DND-41 (cell line): ENCODE results near the gene PCNT.

Experiments
- ATAC-seq: fragments of 200-7000 bp; cut with Tn5 transposase; 3 replicates; pipeline ENCODE4 v1.9.1; 2021; ENCODE audit warnings: low read depth; ENCODE audit not compliant: insufficient read depth
- DNase-seq: peaks from one replicate; pipeline ENCODE4 v3.0.0-alpha.2; 2020
- H2AFZ ChIP-seq: 2 replicates; pipeline ENCODE4 v1.6.0; 2012; ENCODE audit warnings: low read depth, low read length
- H3K27ac ChIP-seq: 2 replicates; pipeline ENCODE4 v1.5.1; 2012; ENCODE audit warnings: low read length, inconsistent platforms
- H3K27me3 ChIP-seq: fragments of 200-600 bp; sonication (generic); 2 replicates; pipeline ENCODE4 v1.6.0; 2012; ENCODE audit warnings: low read length, mild to moderate bottlenecking, inconsistent platforms; ENCODE audit not compliant: insufficient read depth, poor library complexity
- H3K36me3 ChIP-seq: 2 replicates; pipeline ENCODE4 v1.5.1; 2012; ENCODE audit warnings: low read length, inconsistent platforms; ENCODE audit not compliant: insufficient read depth
- H3K4me1 ChIP-seq: 2 replicates; pipeline ENCODE4 v1.5.1; 2012; ENCODE audit warnings: mild to moderate bottlenecking, low read length; ENCODE audit not compliant: insufficient read depth
- H3K4me2 ChIP-seq: 2 replicates; pipeline ENCODE4 v1.6.0; 2012; ENCODE audit warnings: mild to moderate bottlenecking, moderate library complexity, low read length, inconsistent platforms; ENCODE audit not compliant: insufficient read depth
- H3K4me3 ChIP-seq, 2 experiments: fragments of 200-600 bp in 1 of 2; shearing (Covaris generic) in 1 of 2; 2 replicates each; pipeline ENCODE4 v1.5.1; 2012 to 2016; ENCODE audit warnings: inconsistent platforms in 2 of 2, low read length in 2 of 2, mild to moderate bottlenecking in 2 of 2, low read depth in 1 of 2, moderate library complexity in 1 of 2
- H3K79me2 ChIP-seq: 2 replicates; pipeline ENCODE4 v1.6.0; 2012; ENCODE audit warnings: low read length, inconsistent platforms; ENCODE audit not compliant: insufficient read depth
- H3K9ac ChIP-seq: 2 replicates; pipeline ENCODE4 v1.6.0; 2012; ENCODE audit warnings: low read depth, mild to moderate bottlenecking, inconsistent platforms, low read length, moderate library complexity
- H3K9me3 ChIP-seq: 2 replicates; pipeline ENCODE4 v1.5.1; 2012; ENCODE audit warnings: low read length, moderate library complexity, mild to moderate bottlenecking, inconsistent platforms; ENCODE audit not compliant: insufficient read depth, severe bottlenecking
- H4K20me1 ChIP-seq: 2 replicates; pipeline ENCODE4 v1.6.0; 2012; ENCODE audit warnings: low read length; ENCODE audit not compliant: insufficient read depth
- CTCF ChIP-seq: IDR thresholded peaks from 2 replicates; pipeline ENCODE4 v1.5.1; 2012; ENCODE audit warnings: borderline replicate concordance, low read length, moderate library complexity, mild to moderate bottlenecking; ENCODE audit not compliant: poor library complexity, severe bottlenecking; ENCODE audit errors: extremely low read depth
- EZH2 ChIP-seq: IDR thresholded peaks from 3 replicates; pipeline ENCODE4 v1.6.1; 2012; ENCODE audit warnings: borderline replicate concordance, low read depth, mild to moderate bottlenecking, moderate library complexity, low read length, inconsistent platforms; ENCODE audit not compliant: severe bottlenecking

Gene PCNT

GRCh38 chr21:46325073-46325912, 1.3 kb downstream of the PCNT start:
- Histone ChIP-seq H3K36me3 (peaks cover 65% of the 10 kb centered on the region), H3K27ac (peak overlapping the region; percentile 77), H3K4me1 (peaks cover 44% of the 10 kb centered on the region), H2AFZ (peak overlapping the region; percentile 85), H3K4me3 (peak overlapping the region; percentile 66 to 71), H3K79me2 (peaks cover 90% of the 10 kb centered on the region), H3K9me3 (no peaks in the 10 kb centered on the region), H3K9ac (peak overlapping the region; percentile 100), H3K27me3 (no peaks in the 10 kb centered on the region), H3K4me2 (peak overlapping the region; percentile 82), H4K20me1 (peaks cover 56% of the 10 kb centered on the region)
- DNase-seq (peak; percentile 64), ATAC-seq (peak; percentile 23)
- TF ChIP-seq CTCF (peak; percentile 50), EZH2 (no peak)

GRCh38 chr21:46326110-46326703, 2.3 kb downstream of the PCNT start:
- Histone ChIP-seq H3K9me3 (no peaks in the 10 kb centered on the region), H2AFZ (no peak overlapping the region), H3K27me3 (no peaks in the 10 kb centered on the region), H3K4me1 (peaks cover 35% of the 10 kb centered on the region), H3K4me2 (peak overlapping the region; percentile 82), H3K4me3 (peak overlapping the region in 1 of 2 experiments; percentile 66; a peak in 1 of 4 replicates), H3K9ac (peak overlapping the region; percentile 30; the same call in 1 of the 2 replicates), H3K27ac (peak overlapping the region; percentile 29; the same call in 1 of the 2 replicates), H3K36me3 (peaks cover 66% of the 10 kb centered on the region), H3K79me2 (peaks cover 90% of the 10 kb centered on the region), H4K20me1 (peaks cover 53% of the 10 kb centered on the region)
- DNase-seq, result no peak
- ATAC-seq, result no peak
- no peak for TF ChIP-seq EZH2
- TF ChIP-seq CTCF, result no peak

GRCh38 chr21:46327711-46328110, 3.8 kb downstream of the PCNT start:
- Histone ChIP-seq H3K9ac (no peak overlapping the region), H3K36me3 (peaks cover 61% of the 10 kb centered on the region)

More at GRCh38 chr21:46327711-46328110, 3.8 kb downstream of the PCNT start:
- H3K27me3 ChIP-seq, result no peaks in the 10 kb centered on the region
- peaks cover 90% of the 10 kb centered on the region for H3K79me2 ChIP-seq
- no peak overlapping the region for H3K27ac ChIP-seq
- TF ChIP-seq EZH2, result no peak
- no peak for TF ChIP-seq CTCF
- H4K20me1 ChIP-seq, result peaks cover 38% of the 10 kb centered on the region
- H3K4me2 ChIP-seq, result no peak overlapping the region
- H3K4me1 ChIP-seq, result peaks cover 21% of the 10 kb centered on the region
- DNase-seq, result no peak
- H3K4me3 ChIP-seq, result no peak overlapping the region
- no peak overlapping the region for H2AFZ ChIP-seq
- ATAC-seq, result no peak
- no peaks in the 10 kb centered on the region for H3K9me3 ChIP-seq
